Body of pancreas (tissue), 4 donors: Measurements from ENCODE around the gene HIP1. TPM values are rescaled to one million over a fixed set of nuclear protein-coding genes. Genes with fewer than 3 reads are reported as not detected.
A peak's percentile ranks its signal among the peaks of the same experiment; 100 is the strongest.

Source experiments
- ATAC-seq: fragments of 150-250 bp; one replicate; pipeline ENCODE4 v1.9.1; 2016
- DNase-seq, 4 donors: peaks; one replicate each; pipeline ENCODE4 v3.0.0-alpha.2; 2019
- H3K27ac ChIP-seq, 4 donors: fragments of 200-600 bp; sonication (generic); 1 replicate in 3 of 4; 2 replicates in 1 of 4; pipeline versions ENCODE4 v1.5.1 to v1.6.1; 2016 to 2019; ENCODE audit warnings: mild to moderate bottlenecking in 1 of 4, mixed read lengths in 1 of 4, moderate library complexity in 1 of 4
- H3K27me3 ChIP-seq, 2 donors: fragments of 200-600 bp; sonication (generic); one replicate each; pipeline ENCODE4 v1.6.0; 2016; ENCODE audit warnings: mild to moderate bottlenecking in 1 of 2
- H3K36me3 ChIP-seq, 2 donors: fragments of 200-600 bp; sonication (generic); replicated peaks in 1 of 2; 2 replicates each; pipeline ENCODE4 v1.5.1; 2016; ENCODE audit warnings: low read depth in 2 of 2; ENCODE audit not compliant: insufficient read depth in 1 of 2
- H3K4me1 ChIP-seq: fragments of 200-600 bp; sonication (generic); one replicate; pipeline ENCODE4 v1.6.0; 2016
- H3K4me3 ChIP-seq, 2 donors: fragments of 200-600 bp; sonication (generic); 1 replicate in 1 of 2; 2 replicates in 1 of 2; pipeline ENCODE4 v1.5.1; 2016 to 2019
- H3K9me3 ChIP-seq, 3 donors: fragments of 200-600 bp; sonication (generic); 1 replicate in 2 of 3; 2 replicates in 1 of 3; pipeline ENCODE4 v1.5.1; 2016
- CTCF ChIP-seq, 7 experiments: fragments of 450-650 bp in 4 of 7; fragments of 200-600 bp in 3 of 7; sonication (generic) in 3 of 7; IDR thresholded peaks; one replicate each; pipeline ENCODE4 v1.5.1; 2016 to 2019; ENCODE audit warnings: antibody characterized with exemption in 7 of 7
- POLR2A ChIP-seq, 3 donors: fragments of 450-650 bp; IDR thresholded peaks; one replicate each; pipeline ENCODE4 v1.6.1; 2016; ENCODE audit warnings: antibody characterized with exemption in 3 of 3, mild to moderate bottlenecking in 2 of 3
- WGBS, 2 donors: methylation state at CpG; one replicate each; pipeline ENCODE4 v1.1.5; 2017; 5-methylcytosine and 5-hydroxymethylcytosine counted together
- intact Hi-C: fragments of 100-400 bp; cut with DNase I; formaldehyde crosslinking; loops from one replicate; pipeline ENCODE4 v1.15.1; 2023
- total RNA-seq, 2 donors: library from RNA; depleted of rRNA; stranded (reverse); fragments of >200 nt; gene quantifications; one replicate each; pipeline ENCODE4 v1.1.0, GENCODE V29; 2016

HIP1 gene
- total RNA-seq, 2 donors from 2014 or later = 8.3 to 14.5 TPM

- no peaks in the 10 kb centered on the region for H3K36me3 ChIP-seq
- DNase-seq (peak; percentile 19 to 67 (median 30)), ATAC-seq (no peak)
- 29 to 40% methylated on average over 13 of the region's 13 CpGs for WGBS, 2 donors
- TF ChIP-seq CTCF (IDR thresholded peaks at IDR 0.05) (no peak), POLR2A (IDR thresholded peaks at IDR 0.05) (no peak)
- no peaks in the 10 kb centered on the region for H3K9me3 ChIP-seq
- intact Hi-C loops = no loop called here
- no peaks in the 10 kb centered on the region for H3K27me3 ChIP-seq
- peak overlapping the region in 2 of 4 donors; percentile 50 to 55 for H3K27ac ChIP-seq
- no peak overlapping the region for H3K4me3 ChIP-seq
- peaks cover 12% of the 10 kb centered on the region for H3K4me1 ChIP-seq
Measured at GRCh38 chr7:75740846-75741497, 2.2 kb upstream of the HIP1 start.

- no peak for DNase-seq
- H3K4me3 ChIP-seq = peak overlapping the region; percentile 22 to 61
- ATAC-seq = no peak
- H3K36me3 ChIP-seq = no peaks in the 10 kb centered on the region
- H3K9me3 ChIP-seq = no peaks in the 10 kb centered on the region
- no peaks in the 10 kb centered on the region for H3K27me3 ChIP-seq
- H3K4me1 ChIP-seq = peaks cover 12% of the 10 kb centered on the region
- H3K27ac ChIP-seq = peak overlapping the region; percentile 3 to 91 (median 78)
- TF ChIP-seq CTCF (IDR thresholded peaks at IDR 0.05) (no peak), POLR2A (IDR thresholded peaks at IDR 0.05) (no peak)
- WGBS, 2 donors = 60 to 66% methylated on average over 26 of the region's 26 CpGs
- intact Hi-C loops = no loop called here
Measured at GRCh38 chr7:75739796-75740672, 1.3 kb upstream of the HIP1 start.

- H3K4me1 ChIP-seq = peaks cover 12% of the 10 kb centered on the region
- H3K27me3 ChIP-seq = no peaks in the 10 kb centered on the region
- peak overlapping the region; percentile 60 to 92 for H3K4me3 ChIP-seq
- TF ChIP-seq CTCF (IDR thresholded peaks at IDR 0.05) = peak in 3 of 7 experiments; percentile 15 to 39 (median 20)
- TF ChIP-seq POLR2A (IDR thresholded peaks at IDR 0.05) = peak; percentile 18 to 59 (median 41)
- DNase-seq = peak; percentile 100
- peak overlapping the region; percentile 56 to 91 (median 78) for H3K27ac ChIP-seq
- intact Hi-C loops = no loop called here
- H3K9me3 ChIP-seq = no peaks in the 10 kb centered on the region
- WGBS, 2 donors = 1% methylated on average over 46 of the region's 89 CpGs; no CpG with 5 or more reads in 1 of the 2 donors
- H3K36me3 ChIP-seq = no peaks in the 10 kb centered on the region
- ATAC-seq = peak; percentile 96
Measured at GRCh38 chr7:75738975-75739795, 444 bp upstream of the HIP1 start.

- Histone ChIP-seq H3K27me3 (no peaks in the 10 kb centered on the region), H3K27ac (peak overlapping the region in 3 of 4 donors; percentile 28 to 91 (median 71)), H3K4me1 (peaks cover 12% of the 10 kb centered on the region), H3K9me3 (no peaks in the 10 kb centered on the region), H3K4me3 (peak overlapping the region; percentile 60 to 92), H3K36me3 (no peaks in the 10 kb centered on the region)
- intact Hi-C loops = no loop called here
- DNase-seq (peak in 3 of 4 donors; percentile 14 to 21 (median 18)), ATAC-seq (no peak)
- WGBS, 2 donors = 5 to 7% methylated on average over 15 to 18 of the region's 18 CpGs
- no peak for TF ChIP-seq POLR2A (IDR thresholded peaks at IDR 0.05)
- no peak for TF ChIP-seq CTCF (IDR thresholded peaks at IDR 0.05)
Measured at GRCh38 chr7:75737856-75738603, 711 bp downstream of the HIP1 start.
